Rectal smooth muscle tissue (tissue), 1 donor: ENCODE measurements around the gene NR1I2.

Experiments
- H3K27ac ChIP-seq: one replicate; pipeline ENCODE4 v1.7.0; 2013; ENCODE audit warnings: low read depth, low read length, inconsistent platforms
- H3K27me3 ChIP-seq: one replicate; pipeline ENCODE4 v1.7.0; 2013; ENCODE audit warnings: low read length; ENCODE audit not compliant: control insufficient read depth, insufficient read depth
- H3K36me3 ChIP-seq: one replicate; pipeline ENCODE4 v1.7.0; 2013; ENCODE audit warnings: low read length; ENCODE audit not compliant: control insufficient read depth, insufficient read depth
- H3K4me1 ChIP-seq: one replicate; pipeline ENCODE4 v1.7.0; 2013; ENCODE audit warnings: low read length; ENCODE audit not compliant: control insufficient read depth, insufficient read depth
- H3K4me3 ChIP-seq: one replicate; pipeline ENCODE4 v1.7.0; 2013; ENCODE audit warnings: low read length
- H3K9ac ChIP-seq: one replicate; pipeline ENCODE4 v1.7.0; 2013; ENCODE audit warnings: low read length

Gene NR1I2

DNA sequence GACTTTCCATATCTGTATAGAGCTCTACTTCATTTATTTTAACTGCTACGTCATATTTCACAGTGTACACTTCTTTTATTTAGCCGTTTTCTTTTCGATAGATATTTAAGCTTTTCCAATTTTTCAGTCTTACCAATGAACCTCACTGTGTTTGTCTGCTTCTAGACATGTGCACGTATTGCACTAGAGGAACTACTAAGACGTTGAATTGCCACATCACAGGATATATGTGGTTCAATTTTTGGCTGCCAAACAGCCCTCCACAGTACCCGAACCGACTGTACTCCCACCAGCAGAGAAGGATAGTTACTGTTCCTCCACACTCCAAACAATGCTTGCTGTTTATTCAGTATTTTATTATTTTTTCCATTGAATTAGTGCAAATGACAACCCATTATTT, 2.0 kb downstream of the NR1I2 start:
- no peaks in the 10 kb centered on the region for H3K27me3 ChIP-seq
- H3K4me3 ChIP-seq, result no peak overlapping the region
- H3K9ac ChIP-seq, result no peak overlapping the region
- H3K36me3 ChIP-seq, result no peaks in the 10 kb centered on the region
- H3K4me1 ChIP-seq, result no peaks in the 10 kb centered on the region
- H3K27ac ChIP-seq, result no peak overlapping the region

DNA sequence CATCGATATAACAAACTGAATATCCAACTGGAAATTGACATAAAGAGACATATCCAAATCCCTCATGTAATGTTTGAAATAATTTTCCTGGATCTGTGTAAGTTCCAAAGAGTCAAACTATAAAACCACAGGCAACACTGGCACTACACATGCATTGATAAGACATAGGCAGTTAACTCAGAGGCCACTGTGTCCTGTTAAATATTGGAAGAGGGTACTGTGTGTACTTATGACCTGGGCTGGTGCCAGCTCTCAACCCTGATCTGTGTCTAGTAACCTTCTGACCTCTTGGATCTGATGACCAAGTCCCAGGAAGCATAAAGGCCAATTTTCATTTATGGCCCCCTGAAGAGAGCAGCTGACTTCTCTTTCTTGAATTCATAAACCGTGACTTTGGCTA, 4.5 kb downstream of the NR1I2 start:
- no peak overlapping the region for H3K9ac ChIP-seq
- no peaks in the 10 kb centered on the region for H3K4me1 ChIP-seq
- no peak overlapping the region for H3K4me3 ChIP-seq
- H3K27me3 ChIP-seq, result no peaks in the 10 kb centered on the region
- no peak overlapping the region for H3K27ac ChIP-seq
- H3K36me3 ChIP-seq, result no peaks in the 10 kb centered on the region

DNA sequence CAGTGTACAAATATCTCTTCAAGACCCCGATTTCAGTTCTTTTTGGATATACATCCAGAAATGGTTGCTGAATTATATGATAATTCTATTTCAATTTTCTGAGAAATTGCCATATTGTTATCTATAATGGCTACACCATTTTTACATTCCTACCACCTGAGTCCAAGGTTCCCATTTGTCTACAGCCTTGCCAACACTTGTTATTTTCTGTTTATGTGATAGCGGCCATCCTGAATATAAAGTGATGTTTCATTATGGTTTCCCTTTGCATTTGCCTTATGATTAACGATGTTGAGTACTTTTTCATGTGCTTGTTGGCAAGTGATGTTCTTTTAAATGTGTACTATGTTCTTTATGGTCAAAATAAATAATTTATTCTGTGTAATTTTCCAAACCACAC, 8.5 kb downstream of the NR1I2 start:
- no peaks in the 10 kb centered on the region for H3K36me3 ChIP-seq
- H3K9ac ChIP-seq, result no peak overlapping the region
- no peak overlapping the region for H3K27ac ChIP-seq
- H3K27me3 ChIP-seq, result no peaks in the 10 kb centered on the region
- no peak overlapping the region for H3K4me3 ChIP-seq
- H3K4me1 ChIP-seq, result no peaks in the 10 kb centered on the region

DNA sequence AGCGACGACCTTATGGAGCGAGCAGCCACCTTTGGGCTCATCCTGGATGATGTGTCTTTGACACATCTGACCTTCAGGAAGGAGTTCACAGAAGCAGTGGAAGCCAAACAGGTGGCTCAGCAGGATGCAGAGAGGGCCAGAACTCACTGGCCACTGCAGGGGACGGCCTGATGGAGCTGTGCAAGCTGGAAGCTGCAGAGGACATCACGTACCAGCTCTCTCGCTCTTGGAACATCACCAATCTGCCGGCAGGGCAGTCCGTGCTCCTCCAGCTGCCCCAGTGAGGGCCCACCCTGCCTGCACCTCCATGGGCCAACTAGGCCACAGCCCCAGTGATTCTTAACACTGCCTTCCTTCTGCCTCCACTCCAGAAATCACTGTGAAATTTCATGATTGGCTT, 10.4 kb downstream of the NR1I2 start:
- Histone ChIP-seq H3K4me3 (no peak overlapping the region), H3K4me1 (no peaks in the 10 kb centered on the region), H3K27ac (no peak overlapping the region), H3K9ac (no peak overlapping the region), H3K36me3 (no peaks in the 10 kb centered on the region), H3K27me3 (no peaks in the 10 kb centered on the region)

DNA sequence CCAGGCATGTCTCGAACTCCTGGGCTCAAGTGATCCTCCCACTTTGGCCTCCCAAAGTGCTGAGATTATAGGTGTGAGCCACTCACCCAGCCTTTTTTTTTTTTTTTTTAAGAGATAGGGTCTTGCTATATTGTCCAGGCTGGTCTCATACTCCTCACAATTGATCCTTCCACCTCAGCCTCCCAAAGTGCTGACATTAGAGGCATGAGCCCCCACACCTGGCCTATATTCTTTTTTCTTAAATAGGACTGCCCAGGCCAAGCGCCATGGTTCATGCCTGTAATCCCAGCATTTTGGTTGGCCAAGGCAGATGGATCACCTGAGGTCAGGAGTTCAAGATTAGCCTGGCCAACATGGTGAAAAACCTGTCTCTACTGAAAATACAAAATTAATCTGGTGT, 12.5 kb downstream of the NR1I2 start:
- Histone ChIP-seq H3K9ac (no peak overlapping the region), H3K4me1 (no peaks in the 10 kb centered on the region), H3K4me3 (no peak overlapping the region), H3K27me3 (no peaks in the 10 kb centered on the region), H3K36me3 (no peaks in the 10 kb centered on the region), H3K27ac (no peak overlapping the region)

DNA sequence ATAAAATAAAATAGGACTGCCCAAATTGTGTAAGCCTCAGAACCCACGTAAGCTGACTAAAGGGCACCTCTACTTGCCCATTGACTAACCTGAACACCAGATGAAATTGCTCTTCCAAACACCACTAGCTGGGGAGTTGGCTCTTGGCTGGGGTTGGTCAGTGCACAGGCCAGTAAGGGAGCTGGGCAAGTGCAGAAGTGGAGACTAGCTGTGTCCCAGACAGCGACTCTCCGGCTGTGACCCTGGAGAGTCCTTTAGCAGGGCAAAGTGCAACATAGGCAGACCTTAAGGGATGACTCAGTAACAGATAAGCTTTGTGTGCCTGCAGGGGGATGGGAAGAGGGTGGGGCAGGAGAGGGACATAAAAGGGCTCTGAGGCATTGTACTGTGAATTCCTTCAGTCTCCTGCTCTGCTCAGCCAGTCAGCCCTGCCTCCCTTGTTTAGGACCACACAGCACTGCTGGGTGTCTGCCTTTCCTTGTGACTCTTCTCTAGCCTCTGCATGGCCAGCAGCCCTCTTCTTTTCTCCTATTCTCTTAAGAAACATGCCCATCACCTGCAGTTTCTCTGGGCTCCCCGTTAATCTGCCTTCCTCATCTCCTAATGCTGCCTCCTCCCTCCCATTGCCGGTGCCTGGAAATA, 13.2 kb downstream of the NR1I2 start:
- no peaks in the 10 kb centered on the region for H3K36me3 ChIP-seq
- no peak overlapping the region for H3K4me3 ChIP-seq
- no peak overlapping the region for H3K27ac ChIP-seq
- no peak overlapping the region for H3K9ac ChIP-seq
- no peaks in the 10 kb centered on the region for H3K4me1 ChIP-seq
- H3K27me3 ChIP-seq, result no peaks in the 10 kb centered on the region

DNA sequence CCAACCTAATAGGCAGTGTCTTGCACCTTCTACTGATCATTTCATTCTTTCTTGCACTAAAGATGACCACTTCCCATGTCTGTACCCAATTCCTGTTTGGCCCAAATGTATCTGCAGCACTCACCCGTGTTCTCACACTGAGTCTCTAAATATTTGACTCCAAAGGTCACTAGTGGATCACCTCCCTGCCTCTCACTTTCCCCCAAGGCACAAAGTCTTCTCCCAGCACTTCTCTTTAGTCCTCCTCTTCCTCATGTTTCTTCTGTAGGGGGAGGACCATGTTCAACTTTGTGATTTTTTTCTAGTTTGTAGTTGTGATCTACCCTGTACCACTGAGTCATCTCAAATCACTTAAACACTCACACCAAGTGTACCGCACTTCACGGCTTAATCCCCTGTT, 13.9 kb downstream of the NR1I2 start:
- Histone ChIP-seq H3K4me3 (no peak overlapping the region), H3K27ac (no peak overlapping the region), H3K9ac (no peak overlapping the region), H3K36me3 (no peaks in the 10 kb centered on the region), H3K27me3 (no peaks in the 10 kb centered on the region), H3K4me1 (no peaks in the 10 kb centered on the region)

DNA sequence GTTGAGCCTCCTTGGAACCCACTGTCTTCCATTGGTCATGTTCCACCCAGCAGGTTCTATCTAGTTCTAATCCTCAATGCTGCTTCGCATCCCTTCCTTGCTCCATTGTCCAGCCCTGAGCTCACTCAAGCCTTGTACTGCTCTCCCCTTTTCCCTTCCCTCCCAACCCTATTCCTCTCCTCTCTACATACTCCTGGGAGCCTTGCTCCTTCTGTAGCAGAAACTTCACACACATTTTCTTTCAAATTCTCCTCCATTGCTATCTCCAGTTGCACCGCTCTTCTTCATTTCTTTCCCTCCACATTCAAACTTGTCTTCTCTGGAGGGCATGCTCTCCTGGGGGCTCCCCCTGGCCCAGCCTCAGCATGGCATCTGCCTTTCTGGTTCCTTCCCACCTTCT, 14.5 kb downstream of the NR1I2 start:
- Histone ChIP-seq H3K27me3 (no peaks in the 10 kb centered on the region), H3K4me1 (no peaks in the 10 kb centered on the region), H3K27ac (no peak overlapping the region), H3K9ac (no peak overlapping the region), H3K4me3 (no peak overlapping the region), H3K36me3 (no peaks in the 10 kb centered on the region)

DNA sequence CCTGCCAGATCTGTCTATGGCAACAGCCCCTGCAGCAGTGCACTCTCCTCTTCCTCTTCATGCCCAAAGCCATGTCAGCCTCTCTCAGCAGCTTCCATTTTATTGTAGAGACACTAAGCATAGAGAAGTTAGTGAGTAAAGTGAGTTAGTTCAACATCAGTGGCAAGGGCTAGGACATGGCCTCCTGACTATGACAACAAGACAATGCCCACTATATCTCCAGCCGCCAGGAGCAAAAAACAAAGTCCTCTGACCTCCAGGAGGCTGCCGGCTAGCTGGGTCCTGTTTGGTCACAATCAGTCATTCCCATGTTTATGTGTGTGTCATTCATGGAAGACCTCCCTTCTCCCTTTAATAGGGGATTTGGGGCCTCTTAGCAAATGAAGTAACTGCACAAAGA, 14.9 kb downstream of the NR1I2 start:
- Histone ChIP-seq H3K4me3 (no peak overlapping the region), H3K4me1 (no peaks in the 10 kb centered on the region), H3K27me3 (no peaks in the 10 kb centered on the region), H3K36me3 (no peaks in the 10 kb centered on the region), H3K27ac (no peak overlapping the region), H3K9ac (no peak overlapping the region)

DNA sequence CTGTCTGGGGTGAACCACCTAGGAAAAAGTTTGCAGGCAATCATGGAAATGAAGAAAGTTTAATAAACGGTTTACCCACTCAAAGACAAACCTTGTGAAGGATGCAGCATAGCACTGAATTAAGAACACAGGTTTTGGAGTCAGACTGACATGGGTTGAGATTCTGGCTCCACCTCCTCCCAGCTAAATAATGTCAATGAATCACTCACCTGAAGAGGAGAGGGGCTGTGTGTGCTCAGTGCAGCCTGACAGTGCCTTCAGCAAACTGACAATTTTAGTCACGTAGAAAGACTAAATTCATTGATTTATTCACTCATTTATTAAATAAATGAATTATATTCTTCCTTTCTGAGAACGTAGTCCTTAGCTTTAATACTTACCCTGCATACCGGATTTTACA, 18.9 kb downstream of the NR1I2 start:
- H3K4me3 ChIP-seq, result no peak overlapping the region
- H3K27me3 ChIP-seq, result no peaks in the 10 kb centered on the region
- H3K9ac ChIP-seq, result no peak overlapping the region
- no peaks in the 10 kb centered on the region for H3K36me3 ChIP-seq
- no peak overlapping the region for H3K27ac ChIP-seq
- no peaks in the 10 kb centered on the region for H3K4me1 ChIP-seq

DNA sequence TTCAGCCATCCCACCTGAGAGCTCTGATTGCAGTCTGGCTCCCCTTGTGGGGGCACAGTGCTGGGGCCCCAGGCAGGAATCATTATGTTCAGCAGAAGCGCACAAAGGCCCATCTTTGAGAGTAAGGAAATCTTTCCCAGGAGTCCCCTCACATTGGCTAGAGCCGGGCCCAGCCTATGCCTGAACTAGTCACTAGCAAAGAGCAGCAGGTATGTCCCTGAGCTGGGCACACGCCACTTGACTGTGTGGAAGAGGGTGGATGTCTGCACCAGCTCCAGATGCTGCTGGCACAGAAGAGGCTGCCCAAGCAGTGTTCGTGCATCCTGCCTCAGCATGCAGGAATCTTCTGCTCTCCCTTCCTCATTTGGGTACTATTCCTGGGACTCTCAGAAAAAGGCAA, 26.3 kb downstream of the NR1I2 start:
- Histone ChIP-seq H3K27me3 (no peaks in the 10 kb centered on the region), H3K9ac (no peak overlapping the region), H3K27ac (no peak overlapping the region), H3K4me3 (no peak overlapping the region), H3K4me1 (no peaks in the 10 kb centered on the region), H3K36me3 (no peaks in the 10 kb centered on the region)

DNA sequence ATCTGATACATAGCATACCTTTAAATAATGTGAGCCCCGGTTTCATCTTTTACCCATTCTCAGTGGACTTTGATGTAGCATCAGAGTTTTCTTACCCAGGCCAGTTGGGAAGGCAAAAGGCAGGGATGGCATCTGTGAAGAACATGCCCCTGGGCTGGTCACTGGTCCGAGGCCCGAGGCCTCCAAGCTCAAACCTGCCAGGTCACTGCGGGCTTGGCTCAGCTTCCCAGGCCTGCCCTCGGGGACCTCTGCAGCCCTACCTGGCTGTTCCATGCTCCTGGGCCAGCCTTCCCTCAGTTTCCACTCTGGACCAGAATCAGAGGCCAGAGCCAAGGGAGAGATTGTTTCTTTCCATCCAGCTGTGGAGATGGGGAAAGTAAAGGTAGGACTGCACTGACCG, 26.9 kb downstream of the NR1I2 start:
- Histone ChIP-seq H3K4me1 (no peaks in the 10 kb centered on the region), H3K9ac (no peak overlapping the region), H3K27ac (no peak overlapping the region), H3K27me3 (no peaks in the 10 kb centered on the region), H3K4me3 (no peak overlapping the region), H3K36me3 (no peaks in the 10 kb centered on the region)

DNA sequence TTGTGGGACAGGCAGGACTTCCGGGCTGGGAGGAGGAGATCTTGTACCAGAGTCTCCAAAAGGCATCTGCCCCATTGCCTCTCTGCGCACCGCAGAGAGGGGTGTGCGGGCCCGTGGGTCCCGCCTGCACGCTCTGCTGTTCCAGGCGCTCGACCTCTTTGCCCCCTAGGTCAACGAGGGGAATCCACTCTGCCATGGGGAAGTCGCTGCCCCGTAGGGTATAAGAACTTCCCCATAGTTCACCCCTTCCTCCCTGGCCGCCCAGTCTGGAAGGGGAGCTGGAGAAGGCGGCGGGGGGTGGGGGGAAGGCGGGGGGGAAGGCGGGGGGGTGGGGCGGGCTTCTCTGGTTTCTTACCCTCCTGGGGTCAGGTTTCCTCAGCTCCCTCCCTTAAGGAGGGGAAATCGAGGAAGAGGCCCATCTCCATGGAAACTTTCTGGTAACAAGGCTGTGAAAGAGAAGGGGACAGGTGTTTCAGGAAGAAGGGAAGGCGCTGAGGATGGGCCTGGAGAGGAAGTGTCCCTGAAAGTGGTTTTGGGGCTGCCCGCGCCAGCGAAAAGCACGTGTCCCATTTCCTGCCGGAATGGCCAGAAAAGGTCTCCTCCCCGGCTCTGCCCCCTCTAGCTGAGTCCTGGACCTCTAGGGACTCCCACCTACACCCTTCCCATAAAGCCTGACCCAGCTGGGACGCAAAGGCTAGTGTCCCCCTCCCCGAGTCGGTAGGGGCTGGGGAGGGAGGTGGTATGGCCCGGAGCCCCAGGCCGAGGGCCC, 27.5 kb downstream of the NR1I2 start:
- no peaks in the 10 kb centered on the region for H3K36me3 ChIP-seq
- peak overlapping the region; percentile 53 for H3K4me3 ChIP-seq
- peak overlapping the region; percentile 19 for H3K9ac ChIP-seq
- H3K27ac ChIP-seq, result no peak overlapping the region
- H3K4me1 ChIP-seq, result no peaks in the 10 kb centered on the region
- no peaks in the 10 kb centered on the region for H3K27me3 ChIP-seq
